ENCODE measurements around the gene STPG2.

DNA sequence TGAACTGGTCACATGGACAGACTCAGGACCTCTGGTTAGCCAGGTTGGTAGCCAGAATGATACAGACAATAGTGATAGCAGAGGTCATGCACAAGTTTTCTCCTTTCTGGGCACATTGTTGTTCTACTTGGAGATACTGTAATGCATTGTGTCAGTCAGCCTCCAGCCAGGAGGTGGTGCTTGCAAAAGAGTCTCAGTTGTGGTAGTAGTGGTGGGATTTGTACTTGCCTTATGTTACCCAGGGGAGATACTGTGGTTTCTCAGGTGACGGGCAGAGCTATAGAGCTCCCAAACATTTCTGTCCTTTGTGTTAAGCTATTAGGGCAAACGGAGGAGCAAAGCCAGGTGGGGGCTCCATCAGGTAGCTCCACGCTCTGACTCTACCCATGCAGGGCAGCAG is 190.5 kb downstream of the STPG2 start:
- TF ChIP-seq, protein P1, sequence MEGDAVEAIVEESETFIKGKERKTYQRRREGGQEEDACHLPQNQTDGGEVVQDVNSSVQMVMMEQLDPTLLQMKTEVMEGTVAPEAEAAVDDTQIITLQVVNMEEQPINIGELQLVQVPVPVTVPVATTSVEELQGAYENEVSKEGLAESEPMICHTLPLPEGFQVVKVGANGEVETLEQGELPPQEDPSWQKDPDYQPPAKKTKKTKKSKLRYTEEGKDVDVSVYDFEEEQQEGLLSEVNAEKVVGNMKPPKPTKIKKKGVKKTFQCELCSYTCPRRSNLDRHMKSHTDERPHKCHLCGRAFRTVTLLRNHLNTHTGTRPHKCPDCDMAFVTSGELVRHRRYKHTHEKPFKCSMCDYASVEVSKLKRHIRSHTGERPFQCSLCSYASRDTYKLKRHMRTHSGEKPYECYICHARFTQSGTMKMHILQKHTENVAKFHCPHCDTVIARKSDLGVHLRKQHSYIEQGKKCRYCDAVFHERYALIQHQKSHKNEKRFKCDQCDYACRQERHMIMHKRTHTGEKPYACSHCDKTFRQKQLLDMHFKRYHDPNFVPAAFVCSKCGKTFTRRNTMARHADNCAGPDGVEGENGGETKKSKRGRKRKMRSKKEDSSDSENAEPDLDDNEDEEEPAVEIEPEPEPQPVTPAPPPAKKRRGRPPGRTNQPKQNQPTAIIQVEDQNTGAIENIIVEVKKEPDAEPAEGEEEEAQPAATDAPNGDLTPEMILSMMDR (IDR thresholded peaks at IDR 0.05 in 8 of 11, conservative IDR thresholded peaks at IDR 0.05 in 3 of 11), result no peak
- TF ChIP-seq POLR2A (IDR thresholded peaks at IDR 0.05), result no peak
- no peak for TF ChIP-seq POLR2AphosphoS5 (IDR thresholded peaks at IDR 0.05)

Measured in spleen (tissue), 7 donors.